H9 (cell line): ENCODE results near the gene PTPRN2. TPM values are rescaled to one million over a fixed set of nuclear protein-coding genes. Genes with fewer than 3 reads are reported as not detected.

Experiments used
- DNase-seq: peaks from one replicate; pipeline ENCODE4 v3.0.0-alpha.2; 2017
- H2AFZ ChIP-seq: one replicate; pipeline ENCODE4 v1.6.1; 2013; ENCODE audit warnings: mild to moderate bottlenecking, low read length, control low read depth, moderate library complexity
- H2AK5ac ChIP-seq: 2 replicates; pipeline ENCODE4 v1.6.1; 2013; ENCODE audit warnings: low read length, control low read depth, mixed read lengths; ENCODE audit not compliant: insufficient read length
- H2BK120ac ChIP-seq: one replicate; pipeline ENCODE4 v1.6.1; 2013; ENCODE audit warnings: low read depth, mild to moderate bottlenecking, low read length, control low read depth, inconsistent platforms; ENCODE audit not compliant: poor library complexity, severe bottlenecking
- H2BK12ac ChIP-seq: 2 replicates; pipeline ENCODE4 v1.6.1; 2013; ENCODE audit warnings: low read length, control low read depth, mixed read lengths, low read depth; ENCODE audit not compliant: insufficient read length
- H2BK15ac ChIP-seq: 2 replicates; pipeline ENCODE4 v1.6.1; 2013; ENCODE audit warnings: low read depth, low read length, control low read depth
- H2BK20ac ChIP-seq: one replicate; pipeline ENCODE4 v1.6.1; 2013; ENCODE audit warnings: low read depth, mild to moderate bottlenecking, low read length, control low read depth, inconsistent platforms; ENCODE audit not compliant: poor library complexity, severe bottlenecking
- H2BK5ac ChIP-seq: 2 replicates; pipeline ENCODE4 v1.6.1; 2013; ENCODE audit warnings: low read length, control low read depth, mixed read lengths; ENCODE audit not compliant: insufficient read length
- H3K14ac ChIP-seq: 2 replicates; pipeline ENCODE4 v1.6.1; 2013; ENCODE audit warnings: low read length, control low read depth; ENCODE audit not compliant: insufficient read depth
- H3K18ac ChIP-seq: 2 replicates; pipeline ENCODE4 v1.6.1; 2013; ENCODE audit warnings: low read depth, mild to moderate bottlenecking, mixed read lengths, low read length, control low read depth; ENCODE audit not compliant: insufficient read length
- H3K23ac ChIP-seq: 2 replicates; pipeline ENCODE4 v1.6.1; 2013; ENCODE audit warnings: low read length, control low read depth, mixed read lengths, low read depth; ENCODE audit not compliant: insufficient read length
- H3K23me2 ChIP-seq: 2 replicates; pipeline ENCODE4 v1.6.1; 2013; ENCODE audit warnings: low read depth, mild to moderate bottlenecking, mixed read lengths, low read length, control low read depth; ENCODE audit not compliant: insufficient read length, poor library complexity, severe bottlenecking
- H3K27ac ChIP-seq: 2 replicates; pipeline ENCODE4 v1.5.1; 2013; ENCODE audit warnings: low read length, control low read depth, mixed read lengths, low read depth; ENCODE audit not compliant: insufficient read length
- H3K27me3 ChIP-seq: 2 replicates; pipeline ENCODE4 v1.6.1; 2013; ENCODE audit warnings: low read length, control low read depth, inconsistent platforms; ENCODE audit not compliant: insufficient read depth
- H3K4ac ChIP-seq: 2 replicates; pipeline ENCODE4 v1.6.1; 2013; ENCODE audit warnings: low read depth, mild to moderate bottlenecking, control low read depth, inconsistent platforms, low read length, moderate library complexity
- H3K4me1 ChIP-seq: 2 replicates; pipeline ENCODE4 v1.6.1; 2013; ENCODE audit warnings: low read length, control low read depth, inconsistent platforms; ENCODE audit not compliant: insufficient read depth
- H3K4me2 ChIP-seq: 2 replicates; pipeline ENCODE4 v1.6.1; 2013; ENCODE audit warnings: low read length, control low read depth, mixed read lengths; ENCODE audit not compliant: insufficient read length, insufficient read depth
- H3K56ac ChIP-seq: 2 replicates; pipeline ENCODE4 v1.6.1; 2013; ENCODE audit warnings: low read depth, mild to moderate bottlenecking, mixed read lengths, low read length, control low read depth; ENCODE audit not compliant: insufficient read length
- H3K79me1 ChIP-seq: 2 replicates; pipeline ENCODE4 v1.6.1; 2013; ENCODE audit warnings: low read depth, mild to moderate bottlenecking, moderate library complexity, low read length, control low read depth, inconsistent platforms; ENCODE audit not compliant: insufficient read depth, poor library complexity, severe bottlenecking
- H3K79me2 ChIP-seq: 2 replicates; pipeline ENCODE4 v1.6.1; 2013; ENCODE audit warnings: low read length, control low read depth, inconsistent platforms; ENCODE audit not compliant: insufficient read depth
- H3K9ac ChIP-seq: 2 replicates; pipeline ENCODE4 v1.6.1; 2013; ENCODE audit warnings: low read length, control low read depth, mixed read lengths; ENCODE audit not compliant: insufficient read length; ENCODE audit errors: extremely low read depth
- H3K9me3 ChIP-seq: one replicate; pipeline ENCODE4 v1.6.1; 2013; ENCODE audit warnings: low read depth, low read length, inconsistent platforms; ENCODE audit not compliant: control insufficient read depth
- H3T11ph ChIP-seq: one replicate; pipeline ENCODE4 v1.6.1; 2013; ENCODE audit warnings: mild to moderate bottlenecking, low read length, control low read depth, inconsistent platforms
- H4K20me1 ChIP-seq: one replicate; pipeline ENCODE4 v1.6.1; 2013; ENCODE audit not compliant: control insufficient read depth, insufficient read length, insufficient read depth
- H4K5ac ChIP-seq: 2 replicates; pipeline ENCODE4 v1.6.1; 2013; ENCODE audit warnings: low read depth, mild to moderate bottlenecking, mixed read lengths, low read length, control low read depth; ENCODE audit not compliant: insufficient read length
- H4K8ac ChIP-seq: replicated peaks from 2 replicates; pipeline ENCODE4 v1.6.1; 2013; ENCODE audit warnings: low read length, control low read depth, mixed read lengths, low read depth; ENCODE audit not compliant: insufficient read length
- H4K91ac ChIP-seq: 2 replicates; pipeline ENCODE4 v1.6.1; 2013; ENCODE audit warnings: low read depth, mild to moderate bottlenecking, moderate library complexity, mixed read lengths, low read length, control low read depth; ENCODE audit not compliant: insufficient read length
- H3K27ac Mint-ChIP-seq, 3 experiments: 2 replicates in 2 of 3; 3 replicates in 1 of 3; pipeline ENCODE4 v1.8.0; 2020 to 2021; ENCODE audit warnings: mixed read lengths in 3 of 3, mild to moderate bottlenecking in 1 of 3, moderate library complexity in 1 of 3
- H3K27me3 Mint-ChIP-seq: 2 replicates; pipeline ENCODE4 v1.8.0; 2021; ENCODE audit warnings: low read depth, mild to moderate bottlenecking, moderate library complexity, mixed read lengths
- H3K36me3 Mint-ChIP-seq, 3 experiments: 2 replicates in 2 of 3; 3 replicates in 1 of 3; pipeline ENCODE4 v1.8.0; 2020 to 2021; ENCODE audit warnings: low read depth in 3 of 3, mixed read lengths in 3 of 3; ENCODE audit not compliant: insufficient read depth in 1 of 3
- H3K4me1 Mint-ChIP-seq, 2 experiments: 2 replicates each; pipeline ENCODE4 v1.8.0; 2020; ENCODE audit warnings: mixed read lengths in 2 of 2
- H3K4me3 Mint-ChIP-seq, 2 experiments: 2 replicates in 1 of 2; 3 replicates in 1 of 2; pipeline ENCODE4 v1.8.0; 2020 to 2021; ENCODE audit warnings: mild to moderate bottlenecking in 2 of 2, mixed read lengths in 2 of 2, moderate library complexity in 1 of 2
- H3K9me3 Mint-ChIP-seq, 2 experiments: 2 replicates in 1 of 2; 3 replicates in 1 of 2; pipeline ENCODE4 v1.8.0; 2020; ENCODE audit warnings: mild to moderate bottlenecking in 2 of 2, mixed read lengths in 2 of 2, moderate library complexity in 1 of 2
- WGBS: extraction: QIAGEN DNeasy Blood & Tissue Kit; methylation state at CpG from one replicate; pipeline ENCODE4 v1.1.7; 2013; ENCODE audit warnings: missing lambda C conversion rate, low lambda C conversion rate, mixed read lengths; ENCODE audit not compliant: insufficient read length; ENCODE audit errors: extremely low coverage; 5-methylcytosine and 5-hydroxymethylcytosine counted together
- total RNA-seq: library from RNA; stranded (reverse); gene quantifications from 2 replicates; pipeline ENCODE4 v1.2.1, GENCODE V29; 2021
- TF ChIP-seq, protein P1 (sequence below): fragments of 200-600 bp; sonication (generic); conservative IDR thresholded peaks from 3 replicates; pipeline ENCODE4 v1.8.0; 2021; ENCODE audit warnings: antibody characterized with exemption, mild to moderate bottlenecking

The PTPRN2 gene
- total RNA-seq, 1 experiment from 2014 or later, result 5.2 TPM

- Mint-ChIP-seq H3K4me1 (peaks cover 0 to 12% of the 10 kb centered on the region in 2 experiments; a peak in 2 of 4 replicates), H3K9me3 (peaks cover 20 to 22% of the 10 kb centered on the region in 2 experiments), H3K4me3 (no peak overlapping the region), H3K36me3 (peaks cover 9 to 14% (median 13%) of the 10 kb centered on the region in 3 experiments), H3K27ac (no peak overlapping the region; a peak in 1 of 7 replicates), H3K27me3 (peaks cover 1% of the 10 kb centered on the region)
- WGBS, result no CpG with 5 or more reads among the region's 20 CpGs
- H4K20me1 ChIP-seq, result no peaks in the 10 kb centered on the region
- H3K4me2 ChIP-seq, result no peak overlapping the region
- no peak overlapping the region for H2AFZ ChIP-seq
- no peaks in the 10 kb centered on the region for H3K79me2 ChIP-seq
- H3K23ac ChIP-seq, result no peak overlapping the region
- H4K5ac ChIP-seq, result no peak overlapping the region
- no peak overlapping the region for H3K9ac ChIP-seq
- TF ChIP-seq, protein P1, sequence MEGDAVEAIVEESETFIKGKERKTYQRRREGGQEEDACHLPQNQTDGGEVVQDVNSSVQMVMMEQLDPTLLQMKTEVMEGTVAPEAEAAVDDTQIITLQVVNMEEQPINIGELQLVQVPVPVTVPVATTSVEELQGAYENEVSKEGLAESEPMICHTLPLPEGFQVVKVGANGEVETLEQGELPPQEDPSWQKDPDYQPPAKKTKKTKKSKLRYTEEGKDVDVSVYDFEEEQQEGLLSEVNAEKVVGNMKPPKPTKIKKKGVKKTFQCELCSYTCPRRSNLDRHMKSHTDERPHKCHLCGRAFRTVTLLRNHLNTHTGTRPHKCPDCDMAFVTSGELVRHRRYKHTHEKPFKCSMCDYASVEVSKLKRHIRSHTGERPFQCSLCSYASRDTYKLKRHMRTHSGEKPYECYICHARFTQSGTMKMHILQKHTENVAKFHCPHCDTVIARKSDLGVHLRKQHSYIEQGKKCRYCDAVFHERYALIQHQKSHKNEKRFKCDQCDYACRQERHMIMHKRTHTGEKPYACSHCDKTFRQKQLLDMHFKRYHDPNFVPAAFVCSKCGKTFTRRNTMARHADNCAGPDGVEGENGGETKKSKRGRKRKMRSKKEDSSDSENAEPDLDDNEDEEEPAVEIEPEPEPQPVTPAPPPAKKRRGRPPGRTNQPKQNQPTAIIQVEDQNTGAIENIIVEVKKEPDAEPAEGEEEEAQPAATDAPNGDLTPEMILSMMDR, result no peak
- no peak overlapping the region for H3K27ac ChIP-seq
- H3K27me3 ChIP-seq, result no peaks in the 10 kb centered on the region
- no peak overlapping the region for H4K8ac ChIP-seq
- H3K4ac ChIP-seq, result no peak overlapping the region
- peaks cover 4% of the 10 kb centered on the region for H3K9me3 ChIP-seq
- no peaks in the 10 kb centered on the region; the same call in 1 of the 2 replicates for H3K4me1 ChIP-seq
- no peak overlapping the region for H2BK12ac ChIP-seq
- no peaks in the 10 kb centered on the region for H3K23me2 ChIP-seq
- no peak overlapping the region for H2BK120ac ChIP-seq
- no peak overlapping the region for H4K91ac ChIP-seq
- no peak overlapping the region for H2BK20ac ChIP-seq
- no peak overlapping the region for H3K14ac ChIP-seq
- no peak overlapping the region for H2AK5ac ChIP-seq
- no peak overlapping the region for H3K56ac ChIP-seq
- no peak overlapping the region for H2BK5ac ChIP-seq
- H2BK15ac ChIP-seq, result no peak overlapping the region
- no peak for DNase-seq
- H3K79me1 ChIP-seq, result no peaks in the 10 kb centered on the region
- H3K18ac ChIP-seq, result no peak overlapping the region
- no peak overlapping the region for H3T11ph ChIP-seq
These were observed 545.3 kb downstream of the PTPRN2 start for GRCh38 chr7:158042156-158042880.
